Right renal pelvis (tissue), 4 donors: Measurements from ENCODE around the gene KRTAP1-4. TPM values are rescaled to one million over a fixed set of nuclear protein-coding genes. Genes with fewer than 3 reads are reported as not detected.
"Not testable (repeated sequence)": the region's sequence is repeated elsewhere in the genome, so short reads cannot be mapped to it uniquely, and the experiment has no call there.

Source experiments
- DNase-seq, 4 donors: peaks; one replicate each; pipeline ENCODE4 v3.0.0-alpha.2; 2013; ENCODE audit warnings: low read depth in 4 of 4, low spot score in 3 of 4, missing footprints in 1 of 4
- polyA plus RNA-seq, 4 donors: library from polyadenylated mRNA; unstranded; fragments of 120-200 nt; gene quantifications; one replicate each; pipeline ENCODE4 v1.2.1, GENCODE V29; 2013; ENCODE audit not compliant: insufficient read length in 4 of 4

Gene KRTAP1-4
- polyA plus RNA-seq, 4 donors, result not detected

DNA sequence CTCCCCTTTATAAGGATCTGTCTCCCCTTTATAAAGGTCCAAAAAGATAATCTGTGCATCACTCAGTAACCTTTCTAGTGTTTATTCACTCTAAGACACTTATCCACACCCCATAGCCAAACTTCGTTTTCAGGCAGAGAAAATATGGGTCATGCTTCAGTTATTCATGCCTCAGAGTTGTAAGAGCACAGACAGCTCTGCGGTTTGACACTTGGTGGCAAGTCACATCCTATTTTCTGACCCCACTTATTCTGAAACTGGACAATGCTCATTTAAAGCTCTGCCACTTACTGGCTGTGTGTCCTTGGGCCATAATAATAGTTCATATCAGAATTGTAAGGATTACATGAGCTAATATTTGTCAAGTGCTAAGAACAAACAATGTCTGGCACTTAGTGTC is 19.1 kb upstream of the KRTAP1-4 start:
- no peak for DNase-seq

DNA sequence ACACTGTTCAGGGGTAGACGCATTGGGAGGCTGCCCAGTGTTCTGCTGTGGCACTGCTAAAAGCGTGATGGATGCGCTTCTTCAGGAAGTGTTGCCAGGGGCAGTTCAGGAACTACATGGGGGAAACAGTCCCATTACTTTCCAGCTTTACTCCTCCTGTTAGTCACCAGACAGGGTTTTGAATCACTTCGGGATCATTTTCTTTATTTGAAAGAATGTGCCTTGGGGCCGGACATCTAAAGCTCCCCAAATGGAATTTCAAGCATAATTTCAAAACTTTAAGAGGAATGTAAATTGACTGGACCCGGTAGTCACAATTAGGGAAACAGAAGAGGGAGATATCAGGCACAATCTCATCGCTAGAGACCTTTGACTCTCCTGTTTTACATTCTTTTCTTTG is 18.4 kb upstream of the KRTAP1-4 start:
- DNase-seq, result no peak

DNA sequence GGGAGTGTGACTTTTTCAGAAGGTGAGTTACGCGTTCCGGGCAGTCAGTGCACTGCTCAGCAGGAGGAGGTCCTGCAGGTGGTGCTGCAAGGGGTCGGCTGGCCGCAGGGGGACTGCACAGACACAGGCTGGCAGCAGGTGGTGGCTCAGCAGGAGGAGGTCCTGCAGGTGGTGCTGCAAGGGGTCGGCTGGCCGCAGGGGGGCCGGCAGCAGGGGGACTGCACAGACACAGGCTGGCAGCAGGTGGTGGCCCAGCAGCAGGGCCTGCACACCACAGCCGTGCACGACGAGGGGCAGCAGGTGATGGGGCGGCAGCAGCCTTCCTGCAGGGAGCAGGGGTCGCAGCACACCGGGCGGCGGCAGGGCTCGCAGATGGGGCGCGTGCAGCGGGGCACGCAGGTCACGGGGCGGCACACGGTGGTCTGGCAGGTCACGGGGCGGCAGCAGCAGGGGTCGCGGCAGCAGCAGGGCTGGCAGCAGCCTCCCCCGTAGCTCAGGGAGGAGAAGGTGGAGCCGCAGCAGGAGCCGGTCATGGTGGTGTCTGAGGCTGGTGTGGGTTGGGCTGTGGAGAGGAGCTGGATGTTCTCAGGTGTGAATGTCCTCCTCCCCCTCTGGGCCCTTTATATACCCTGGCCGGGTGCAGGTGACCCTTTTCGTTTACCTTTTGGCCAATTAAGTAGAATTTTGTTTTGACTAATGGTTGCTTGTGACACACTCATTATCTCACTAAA is 16.9 kb upstream of the KRTAP1-4 start, which contains the start of gene KRTAP2-1:
KRTAP2-1 (minus strand) TSS at position 582 of the 731 bp plus-strand sequence; CDS start at position 533, 49 bp downstream.
- not testable (repeated sequence) for DNase-seq

DNA sequence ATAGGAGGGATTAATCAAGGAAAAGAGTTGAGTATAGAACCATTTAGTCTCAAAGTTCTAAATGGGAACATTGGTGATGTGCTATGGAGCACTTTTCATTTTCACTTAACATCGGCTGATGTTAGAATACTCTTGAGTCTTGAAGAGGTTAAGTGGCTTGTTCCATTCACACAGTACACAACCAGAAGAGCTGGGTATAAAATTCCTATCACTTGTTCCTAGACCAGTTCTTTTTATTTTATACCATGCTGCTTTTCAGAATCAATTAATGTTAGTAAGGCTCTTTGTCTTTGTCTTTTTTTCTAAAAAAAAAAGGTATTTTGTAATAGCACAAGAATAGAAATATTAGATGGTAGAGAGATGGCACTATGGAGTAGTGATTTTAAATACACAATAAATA is 13.0 kb upstream of the KRTAP1-4 start:
- no peak for DNase-seq

DNA sequence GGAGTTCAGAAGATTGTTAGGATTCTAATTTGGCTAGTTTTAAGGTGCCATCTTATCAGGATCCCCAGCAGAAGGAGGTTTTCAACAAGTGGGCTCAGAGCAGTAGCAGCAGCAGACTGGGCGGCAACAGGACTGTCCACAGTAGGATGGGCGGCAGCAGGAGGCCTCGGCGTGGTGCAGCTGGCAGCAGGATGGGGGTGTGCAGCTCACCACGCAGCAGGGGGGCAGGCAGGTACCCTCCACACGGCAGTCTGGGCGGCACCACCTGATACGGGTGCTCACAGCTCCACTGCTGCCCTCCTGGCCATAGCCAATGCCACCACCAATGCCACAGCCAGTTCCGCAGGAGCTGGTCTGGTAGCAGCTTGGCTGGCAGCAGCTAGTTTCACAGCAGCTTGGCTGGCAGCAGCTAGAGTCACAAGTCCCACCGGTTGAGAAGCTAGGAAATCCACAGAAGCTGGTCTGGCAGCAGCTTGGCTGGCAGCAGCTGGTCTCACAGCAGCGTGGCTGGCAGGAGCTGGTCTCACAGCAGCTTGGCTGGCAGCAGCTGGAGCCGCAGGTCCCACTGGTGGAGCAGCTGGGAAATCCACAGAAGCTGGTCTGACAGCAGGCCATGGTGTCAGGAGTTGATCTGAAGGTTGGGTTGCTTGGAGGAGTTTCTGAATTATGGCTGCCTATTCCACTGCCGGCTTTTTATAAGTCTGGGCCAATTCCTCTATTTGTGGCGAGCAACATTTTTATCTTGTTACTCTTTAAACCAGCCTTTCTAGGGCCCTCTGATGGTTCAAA is 11.0 kb upstream of the KRTAP1-4 start, which contains the start of gene KRTAP1-1:
KRTAP1-1 (minus strand) TSS at position 668 of the 789 bp plus-strand sequence; CDS start at position 615, 53 bp downstream.
- DNase-seq, result not testable (repeated sequence)

DNA sequence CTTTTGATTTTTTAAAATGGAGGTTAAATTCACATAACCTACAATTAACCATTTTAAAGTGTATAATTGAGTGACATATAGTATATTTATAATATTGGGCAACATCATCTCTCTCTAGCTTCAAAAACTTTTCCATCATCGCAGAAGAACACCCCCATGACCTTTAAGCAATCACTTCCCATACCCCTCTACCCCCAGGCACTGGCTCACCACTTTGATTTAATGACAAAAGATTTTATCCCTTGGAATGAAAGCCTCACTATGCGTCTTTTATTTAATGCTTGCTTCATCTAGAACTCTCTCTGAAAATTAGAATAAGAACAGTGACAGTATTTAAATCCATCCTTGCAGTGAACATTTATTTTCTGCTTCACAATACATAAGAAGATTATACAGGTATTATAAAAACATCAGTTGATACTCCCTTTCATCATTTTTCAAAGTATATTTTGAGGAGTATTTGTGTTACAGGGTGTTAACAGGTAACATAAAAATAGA is 7.9 kb upstream of the KRTAP1-4 start:
- DNase-seq, result no peak

DNA sequence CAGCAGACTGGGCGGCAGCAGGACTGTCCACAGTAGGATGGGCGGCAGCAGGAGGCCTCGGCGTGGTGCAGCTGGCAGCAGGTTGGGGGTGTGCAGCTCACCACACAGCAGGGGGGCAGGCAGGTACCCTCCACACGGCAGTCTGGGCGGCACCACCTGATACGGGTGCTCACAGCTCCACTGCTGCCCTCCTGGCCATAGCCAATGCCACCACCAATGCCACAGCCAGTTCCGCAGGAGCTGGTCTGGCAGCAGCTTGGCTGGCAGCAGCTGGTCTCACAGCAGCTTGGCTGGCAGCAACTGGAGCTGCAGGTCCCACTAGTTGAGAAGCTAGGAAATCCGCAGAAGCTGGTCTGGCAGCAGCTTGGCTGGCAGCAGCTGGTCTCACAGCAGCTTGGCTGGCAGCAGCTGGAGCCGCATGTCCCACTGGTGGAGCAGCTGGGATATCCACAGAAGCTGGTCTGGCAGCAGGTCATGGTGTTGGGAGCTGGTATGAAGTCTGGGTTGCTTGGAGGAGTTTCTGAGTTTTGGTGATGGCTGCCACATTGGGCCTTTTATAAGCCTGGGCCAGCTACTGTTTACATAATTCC is 4.4 kb upstream of the KRTAP1-4 start, which contains the start of gene KRTAP1-3:
KRTAP1-3 (minus strand) TSS at position 529 of the 590 bp plus-strand sequence; CDS start at position 476, 53 bp downstream.
- not testable (repeated sequence) for DNase-seq

DNA sequence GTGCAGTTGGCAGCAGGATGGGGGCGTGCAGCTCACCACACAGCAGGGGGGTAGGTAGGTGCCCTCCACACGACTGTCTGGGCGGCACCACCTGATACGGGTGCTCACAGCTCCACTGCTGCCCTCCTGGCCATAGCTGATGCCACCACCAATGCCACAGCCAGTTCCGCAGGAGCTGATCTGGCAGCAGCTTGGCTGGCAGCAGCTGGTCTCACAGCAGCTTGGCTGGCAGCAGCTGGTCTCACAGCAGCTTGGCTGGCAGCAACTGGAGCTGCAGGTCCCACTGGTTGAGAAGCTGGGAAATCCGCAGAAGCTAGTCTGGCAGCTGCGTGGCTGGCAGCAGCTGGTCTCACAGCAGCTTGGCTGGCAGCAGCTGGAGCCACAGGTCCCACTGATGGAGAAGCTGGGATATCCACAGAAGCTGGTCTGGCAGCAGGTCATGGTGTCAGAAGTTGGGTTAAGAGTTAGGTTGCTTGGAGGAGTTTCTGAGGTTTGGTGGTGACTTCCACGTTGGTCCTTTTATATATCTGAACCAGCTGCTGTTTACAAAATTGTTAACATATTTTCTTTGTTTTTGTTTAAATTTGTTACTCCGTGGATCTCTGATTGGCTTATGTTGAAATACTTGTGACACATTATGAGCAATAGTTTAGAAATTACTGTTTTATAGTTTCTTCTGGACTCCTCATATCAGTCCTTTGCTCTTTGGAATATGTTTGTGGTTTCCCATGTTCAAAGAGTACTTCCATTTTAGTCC is 3.1 kb downstream of the KRTAP1-4 start, which contains the start of gene KRTAP1-5:
KRTAP1-5 (minus strand) TSS at position 494 of the 757 bp plus-strand sequence; CDS start at position 441, 53 bp downstream.
- no peak for DNase-seq

DNA sequence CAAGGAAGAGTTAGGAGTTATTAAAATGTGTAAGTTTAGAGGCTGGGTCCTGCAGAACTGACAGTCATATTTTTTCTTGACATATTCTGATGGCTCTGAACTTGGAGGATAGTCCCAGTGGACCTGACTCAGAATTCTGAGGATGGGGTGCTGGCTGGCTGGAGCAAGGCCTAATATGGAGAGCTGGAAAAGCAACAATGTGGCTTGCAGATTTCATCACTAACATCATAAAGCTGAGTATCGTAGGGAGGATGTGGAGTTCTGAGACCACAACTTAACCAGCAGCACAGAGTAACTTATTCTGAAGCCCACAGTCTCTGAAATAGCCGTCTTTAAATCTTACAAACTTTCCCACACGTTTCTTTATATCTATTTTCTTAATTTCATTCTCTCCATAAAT is 5.3 kb downstream of the KRTAP1-4 start:
- no peak for DNase-seq

DNA sequence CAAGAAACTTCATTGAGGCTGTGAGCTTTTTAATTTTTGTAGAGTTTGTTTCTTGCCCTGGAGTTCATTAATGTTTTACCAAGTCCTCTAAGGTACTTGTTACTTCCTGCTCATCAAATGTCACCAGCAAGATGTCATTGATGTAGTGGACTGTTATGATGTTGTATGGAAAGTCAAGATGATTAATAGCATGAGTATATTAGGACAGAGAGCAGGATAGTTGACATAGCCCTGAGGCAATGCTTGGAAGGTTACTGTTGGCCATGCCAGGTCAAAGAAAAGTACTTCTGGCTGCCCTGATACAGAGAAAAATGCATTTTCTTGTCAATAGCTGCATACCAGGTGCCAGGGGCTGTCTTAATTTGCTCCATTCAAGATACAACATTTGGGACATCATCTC is 9.7 kb downstream of the KRTAP1-4 start:
- DNase-seq, result no peak

DNA sequence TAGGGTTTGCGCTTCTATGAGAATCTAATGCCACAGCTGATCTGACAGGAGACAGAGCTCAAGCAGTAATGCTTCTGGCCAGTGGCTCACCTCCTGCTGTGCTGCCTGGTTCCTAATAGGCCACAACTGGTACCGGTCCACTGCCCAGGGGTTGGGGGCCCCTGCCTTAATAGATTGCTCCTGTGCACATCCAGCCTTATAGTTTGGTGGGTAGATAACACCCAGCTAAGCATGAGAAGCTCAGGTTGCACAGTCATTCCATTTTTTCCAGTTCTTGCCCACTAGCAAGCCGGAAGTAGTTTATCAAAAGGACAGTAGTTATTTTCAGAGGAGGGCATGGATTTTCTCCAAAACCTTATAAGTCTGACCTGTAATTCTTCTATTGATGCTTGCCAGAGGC is 10.6 kb downstream of the KRTAP1-4 start:
- DNase-seq, result no peak

DNA sequence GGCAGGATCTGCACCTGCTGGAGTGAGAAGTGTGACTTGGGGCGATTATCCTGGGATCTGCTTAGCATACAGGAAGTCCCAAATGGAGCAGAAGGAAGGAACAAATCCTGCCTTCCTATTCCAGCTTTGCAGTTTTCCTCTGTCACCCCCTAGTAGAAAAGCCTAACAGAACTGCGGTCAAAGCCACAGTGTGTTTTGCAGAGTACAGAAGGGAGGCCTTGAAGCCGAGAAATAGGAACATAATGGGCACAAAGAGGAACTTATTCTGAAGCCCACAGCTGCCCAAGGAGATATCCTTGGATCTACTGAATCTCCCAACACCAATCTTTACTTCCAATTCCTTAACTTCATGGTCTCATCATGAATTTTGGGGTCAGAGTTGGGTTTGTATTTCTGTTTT is 11.5 kb downstream of the KRTAP1-4 start:
- no peak for DNase-seq

DNA sequence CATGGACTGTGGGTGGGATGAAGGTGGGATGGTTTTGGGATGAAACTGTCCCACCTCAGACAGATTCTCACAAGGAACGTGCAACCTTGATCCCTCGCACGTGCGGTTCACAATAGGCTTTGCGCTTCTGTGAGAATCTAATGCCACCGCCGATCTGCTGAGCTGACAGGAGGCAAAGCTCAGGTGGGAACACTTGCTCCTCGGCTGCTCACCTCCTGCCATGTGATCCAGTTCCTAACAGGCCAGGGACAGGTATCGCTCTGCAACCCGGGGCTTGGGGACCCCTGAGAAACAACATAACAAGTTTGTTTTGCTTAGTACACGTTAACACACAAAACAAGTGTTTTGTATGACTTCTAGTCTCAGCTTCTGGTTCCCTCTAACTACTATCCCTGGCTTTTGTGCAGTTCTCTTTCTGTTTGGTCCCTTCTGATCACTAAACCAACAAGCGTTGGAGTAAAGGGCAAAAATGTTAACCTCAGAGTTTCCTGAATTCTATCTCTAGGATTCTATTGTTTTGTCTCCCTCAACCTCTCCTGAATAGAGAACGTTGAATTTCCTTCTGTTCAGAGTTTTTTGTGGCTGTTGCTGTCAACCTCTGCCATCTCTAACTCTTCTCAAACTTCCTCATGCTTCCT is 13.3 kb downstream of the KRTAP1-4 start:
- DNase-seq, result no peak

DNA sequence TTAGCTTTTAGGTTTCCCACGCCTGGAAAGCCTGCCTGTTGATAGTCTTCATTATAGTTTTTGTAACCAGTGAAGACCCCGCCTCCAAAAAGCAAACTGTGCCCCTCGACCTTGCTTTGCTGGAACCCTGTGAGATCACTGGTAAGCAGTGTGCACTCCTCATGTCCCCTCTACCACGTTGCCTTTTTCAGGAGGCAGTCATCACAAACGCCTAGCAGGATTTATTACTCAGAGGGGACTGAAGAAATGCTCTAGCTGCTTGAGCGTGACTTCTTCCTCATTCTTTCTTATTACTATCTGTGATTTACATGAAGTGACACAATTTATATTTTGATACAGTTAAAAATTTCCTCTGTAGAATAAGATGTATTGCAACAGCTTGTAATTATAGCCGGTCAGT is 14.5 kb downstream of the KRTAP1-4 start:
- DNase-seq, result no peak

DNA sequence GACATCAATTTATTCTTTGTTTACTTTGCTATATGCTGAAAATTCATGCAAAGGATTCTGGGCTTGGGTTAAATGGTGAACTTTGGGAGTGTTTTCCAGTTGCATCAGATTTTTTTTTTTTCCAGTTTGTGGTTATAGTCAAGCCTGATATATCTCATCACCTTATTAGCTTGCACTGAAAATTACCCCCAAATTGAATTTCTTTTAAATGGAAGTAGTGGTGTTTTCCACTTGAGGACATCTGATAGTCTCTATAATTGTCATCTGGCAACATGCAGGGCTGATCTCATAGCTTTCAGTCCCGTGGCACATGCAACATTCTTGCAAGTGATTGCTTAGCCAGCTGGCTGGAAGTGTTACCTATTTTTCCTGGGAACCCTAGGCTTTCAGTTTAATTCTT is 16.4 kb downstream of the KRTAP1-4 start:
- no peak for DNase-seq

DNA sequence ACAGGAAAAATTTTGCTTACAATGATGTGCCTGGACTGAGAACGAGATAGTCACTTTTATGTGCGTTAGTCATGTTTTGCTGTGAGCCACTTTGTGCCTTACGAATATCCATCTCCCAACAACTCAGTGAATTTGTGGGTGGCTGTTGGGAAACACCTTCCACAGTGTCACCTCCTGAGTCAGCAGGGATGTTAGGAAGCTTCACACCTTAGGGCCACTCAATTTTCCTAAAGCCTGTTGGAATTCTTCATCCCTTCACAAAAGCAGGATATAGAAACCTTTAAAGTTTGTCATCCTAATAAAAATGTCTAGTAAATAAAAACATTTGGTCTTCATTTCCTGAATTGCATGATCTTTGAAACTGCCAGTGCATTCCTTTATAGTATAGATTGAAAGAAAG is 16.8 kb downstream of the KRTAP1-4 start:
- DNase-seq, result no peak

DNA sequence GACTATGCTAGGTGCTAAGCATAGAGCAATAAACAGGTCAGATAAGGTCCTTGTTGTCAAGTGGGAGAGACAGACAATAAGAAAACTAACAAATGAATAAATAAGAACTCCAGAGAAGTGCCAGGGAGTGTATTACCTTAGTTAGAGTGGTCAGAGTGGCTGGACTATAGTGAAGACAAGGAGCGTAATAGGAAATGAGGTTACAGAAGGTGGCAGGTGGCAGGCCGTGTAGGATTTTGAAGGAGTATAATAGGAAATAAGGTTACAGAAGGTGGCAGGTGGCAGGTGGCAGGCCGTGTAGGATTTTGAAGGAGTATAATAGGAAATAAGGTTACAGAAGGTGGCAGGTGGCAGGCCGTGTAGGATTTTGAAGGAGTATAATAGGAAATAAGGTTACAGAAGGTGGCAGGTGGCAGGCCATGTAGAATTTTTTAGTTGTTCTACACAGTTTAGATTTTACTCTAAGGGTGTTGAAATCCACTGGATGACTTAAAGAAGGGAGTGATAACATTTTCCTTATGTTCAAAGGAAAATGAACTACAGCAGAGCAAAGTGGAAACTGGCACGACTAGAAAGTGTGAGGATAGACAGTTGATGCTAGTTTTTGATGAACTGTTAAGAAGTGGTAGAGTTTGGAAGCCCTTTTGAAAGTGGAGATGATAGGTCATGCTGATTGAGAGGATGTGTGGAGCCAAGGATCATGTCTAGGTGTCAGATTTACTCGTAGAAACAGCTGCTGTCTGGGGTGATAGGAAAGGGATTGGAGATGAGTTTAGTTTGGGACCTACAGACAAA is 17.5 kb downstream of the KRTAP1-4 start:
- DNase-seq, result no peak

DNA sequence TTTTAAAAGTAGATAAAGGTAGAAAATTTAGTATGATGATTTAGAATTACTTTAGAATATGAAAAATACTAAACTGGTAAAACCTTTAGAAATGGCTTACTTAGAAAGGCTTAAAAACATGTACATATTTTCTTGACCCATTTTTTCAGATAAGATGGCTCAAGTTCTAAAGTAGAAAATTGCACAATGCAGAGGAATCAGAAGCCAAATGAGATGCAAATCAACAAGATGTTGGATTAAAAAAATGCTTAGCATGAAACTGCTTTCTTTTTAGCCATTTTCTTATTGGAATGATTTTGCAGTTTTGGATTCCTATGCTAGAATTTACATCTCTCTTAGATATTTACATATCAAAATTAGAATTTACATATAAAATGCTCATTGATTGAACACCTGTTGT is 19.6 kb downstream of the KRTAP1-4 start:
- DNase-seq, result no peak

DNA sequence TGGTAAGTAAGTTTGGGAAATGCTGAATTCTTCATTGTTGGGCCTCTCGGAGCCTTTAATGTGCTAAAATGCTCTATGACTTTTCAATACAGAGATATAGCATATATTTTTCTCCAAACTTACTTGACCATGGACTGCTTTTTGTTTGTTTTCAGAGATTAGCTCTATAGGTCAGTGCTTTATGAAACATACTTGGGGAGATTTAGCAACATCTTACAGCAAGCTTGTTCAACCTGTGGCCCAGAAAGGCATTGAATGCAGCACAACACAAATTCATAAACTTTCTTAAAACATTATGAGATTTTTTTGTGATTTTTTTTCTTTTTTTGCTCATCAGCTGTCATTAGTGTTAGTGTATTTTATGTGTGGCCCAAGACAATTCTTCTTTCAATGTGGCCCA is 20.1 kb downstream of the KRTAP1-4 start:
- DNase-seq, result no peak
